EL (cell line): Measurements from ENCODE around the gene POLK.

Source experiments
- DNase-seq: peaks from one replicate; pipeline ENCODE4 v3.0.0-alpha.2; 2016

Gene POLK

GRCh38 chr5:75510836-75511434, 756 bp upstream of the POLK start:
- DNase-seq: no peak

GRCh38 chr5:75512383-75513074, 838 bp downstream of the POLK start:
- DNase-seq: no peak

- no peak for DNase-seq
Observed at GRCh38 chr5:75513841-75514240, 2.1 kb downstream of the POLK start.

- no peak for DNase-seq
Observed at GRCh38 chr5:75514323-75514722, 2.6 kb downstream of the POLK start.

GRCh38 chr5:75519761-75520160, 8.1 kb downstream of the POLK start:
- DNase-seq: no peak

- DNase-seq: no peak
Observed at GRCh38 chr5:75521195-75521594, 9.5 kb downstream of the POLK start.

GRCh38 chr5:75522025-75522424, 10.3 kb downstream of the POLK start:
- no peak for DNase-seq

- no peak for DNase-seq
Observed at GRCh38 chr5:75522542-75522941, 10.9 kb downstream of the POLK start.

GRCh38 chr5:75523275-75523674, 11.6 kb downstream of the POLK start:
- no peak for DNase-seq

- no peak for DNase-seq
Observed at GRCh38 chr5:75524071-75524470, 12.4 kb downstream of the POLK start.

- no peak for DNase-seq
Observed at GRCh38 chr5:75524591-75524990, 12.9 kb downstream of the POLK start.

- no peak for DNase-seq
Observed at GRCh38 chr5:75525344-75525743, 13.7 kb downstream of the POLK start.

GRCh38 chr5:75526070-75526469, 14.4 kb downstream of the POLK start:
- DNase-seq: no peak

- DNase-seq: no peak
Observed at GRCh38 chr5:75529185-75529584, 17.5 kb downstream of the POLK start.

GRCh38 chr5:75532190-75532589, 20.5 kb downstream of the POLK start:
- no peak for DNase-seq

GRCh38 chr5:75533716-75534115, 22.0 kb downstream of the POLK start:
- peak; percentile 85 for DNase-seq

GRCh38 chr5:75534734-75535133, 23.0 kb downstream of the POLK start:
- DNase-seq: no peak

GRCh38 chr5:75536147-75536546, 24.5 kb downstream of the POLK start:
- DNase-seq: no peak

- peak; percentile 14 for DNase-seq
Observed at GRCh38 chr5:75536694-75537360, 25.1 kb downstream of the POLK start.

- DNase-seq: no peak
Observed at GRCh38 chr5:75538211-75538610, 26.5 kb downstream of the POLK start.

GRCh38 chr5:75545131-75545530, 33.4 kb downstream of the POLK start:
- no peak for DNase-seq

GRCh38 chr5:75546830-75547229, 35.1 kb downstream of the POLK start:
- DNase-seq: no peak

- DNase-seq: no peak
Observed at GRCh38 chr5:75547812-75548211, 36.1 kb downstream of the POLK start.

- no peak for DNase-seq
Observed at GRCh38 chr5:75550597-75550996, 38.9 kb downstream of the POLK start.
